NCI-H1417 (cell line): ENCODE measurements around the gene OBSCN.
"Not testable (repeated sequence)": the region's sequence is repeated elsewhere in the genome, so short reads cannot be mapped to it uniquely, and the experiment has no call there.

Experiments
- DNase-seq, 3 experiments: peaks; one replicate each; lab custom pipeline; 2025; lab: John Stamatoyannopoulos, UW

The OBSCN gene

DNA sequence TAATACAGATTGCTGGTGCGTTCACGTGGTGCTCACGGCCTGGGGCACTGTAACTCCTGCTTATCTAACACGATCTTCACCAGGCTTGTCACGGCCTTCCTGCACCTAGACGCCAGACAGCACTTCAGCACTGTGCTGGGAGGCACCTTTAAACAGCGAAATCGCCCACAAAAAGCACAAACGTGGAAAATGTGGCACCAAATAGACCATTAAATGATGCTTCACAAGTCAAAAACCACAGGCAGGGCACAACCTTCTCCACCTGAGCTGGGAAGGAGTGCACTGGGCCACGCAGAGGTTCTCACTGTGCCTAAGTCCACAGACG is 22.2 kb upstream of the OBSCN start:
- DNase-seq: no peak

DNA sequence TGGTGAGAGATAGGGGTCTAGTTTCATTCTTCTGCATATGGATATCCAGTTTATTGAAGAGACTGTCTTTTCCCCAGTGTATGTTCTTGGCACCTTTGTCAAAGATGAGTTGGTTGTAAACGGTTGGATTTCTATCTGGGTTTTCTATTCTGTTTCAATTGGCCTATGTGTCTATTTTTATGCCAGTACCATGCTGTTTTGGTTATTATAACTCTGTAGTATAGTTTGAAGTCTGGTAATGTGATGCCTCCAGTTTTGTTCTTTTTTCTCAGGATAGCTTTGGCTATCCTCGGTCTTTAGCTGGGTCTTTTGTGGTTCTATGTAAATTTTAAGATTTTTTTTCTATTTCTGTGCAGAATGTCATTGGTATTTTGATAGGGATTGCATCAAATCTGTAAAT is 19.6 kb upstream of the OBSCN start:
- DNase-seq: not testable (repeated sequence)

DNA sequence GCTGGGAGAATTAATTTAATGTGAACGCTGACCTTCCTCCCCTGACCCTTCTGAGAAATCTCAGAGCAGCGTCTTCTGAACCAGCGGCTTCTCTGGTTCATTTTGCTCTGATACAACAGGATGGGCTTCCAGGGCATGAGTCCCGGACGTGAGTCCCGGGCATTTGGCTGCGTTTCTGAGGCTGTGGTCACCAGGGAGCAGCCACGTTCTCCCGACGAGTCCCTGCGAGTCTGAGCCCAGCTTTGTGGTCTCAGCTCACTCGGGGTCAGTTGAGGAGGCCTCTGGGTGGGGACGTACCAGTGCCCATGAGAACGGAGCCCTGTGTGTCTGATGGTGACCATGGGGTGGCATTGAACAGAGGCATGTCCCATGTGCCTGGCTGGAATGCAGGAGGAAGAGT is 17.7 kb upstream of the OBSCN start:
- no peak for DNase-seq

DNA sequence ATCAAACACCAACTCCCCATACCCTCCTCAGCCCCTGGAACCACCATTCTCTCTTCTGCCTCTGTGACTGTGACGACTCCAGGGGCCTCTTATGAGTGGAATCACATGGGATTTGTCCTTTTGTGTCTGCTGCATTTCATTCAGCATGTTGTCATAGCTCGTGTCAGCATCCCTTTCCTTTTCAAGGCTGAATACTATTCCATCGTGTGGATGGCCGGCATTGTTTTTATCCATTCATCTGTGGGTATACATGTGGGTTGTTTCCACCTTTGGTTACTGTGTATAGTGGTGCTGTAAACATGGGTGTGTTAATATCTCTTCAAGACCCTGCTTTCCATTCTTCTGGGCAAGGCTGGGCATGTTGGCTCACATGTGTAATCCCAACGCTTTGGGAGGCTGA is 17.1 kb upstream of the OBSCN start:
- DNase-seq: no peak

DNA sequence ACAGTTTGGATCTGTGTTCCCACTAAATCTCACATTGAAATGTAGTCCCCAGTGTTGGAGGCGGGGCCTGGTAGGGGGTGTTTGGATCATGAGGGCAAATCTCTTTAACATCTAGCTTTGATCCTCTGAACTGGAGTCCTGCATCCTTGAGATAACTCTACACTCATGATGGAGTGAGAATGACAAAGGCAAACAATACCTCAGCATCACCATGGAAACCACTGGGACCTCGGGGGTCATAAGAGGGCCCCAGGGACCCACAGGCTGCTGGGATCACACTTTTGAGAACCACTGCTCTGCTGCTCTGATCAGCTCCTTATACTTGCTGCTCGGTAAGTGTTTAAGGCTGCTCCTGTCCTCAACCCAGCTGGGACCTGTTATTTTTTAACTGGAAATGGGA is 13.4 kb upstream of the OBSCN start:
- peak in 1 of 3 experiments; percentile 14 for DNase-seq

DNA sequence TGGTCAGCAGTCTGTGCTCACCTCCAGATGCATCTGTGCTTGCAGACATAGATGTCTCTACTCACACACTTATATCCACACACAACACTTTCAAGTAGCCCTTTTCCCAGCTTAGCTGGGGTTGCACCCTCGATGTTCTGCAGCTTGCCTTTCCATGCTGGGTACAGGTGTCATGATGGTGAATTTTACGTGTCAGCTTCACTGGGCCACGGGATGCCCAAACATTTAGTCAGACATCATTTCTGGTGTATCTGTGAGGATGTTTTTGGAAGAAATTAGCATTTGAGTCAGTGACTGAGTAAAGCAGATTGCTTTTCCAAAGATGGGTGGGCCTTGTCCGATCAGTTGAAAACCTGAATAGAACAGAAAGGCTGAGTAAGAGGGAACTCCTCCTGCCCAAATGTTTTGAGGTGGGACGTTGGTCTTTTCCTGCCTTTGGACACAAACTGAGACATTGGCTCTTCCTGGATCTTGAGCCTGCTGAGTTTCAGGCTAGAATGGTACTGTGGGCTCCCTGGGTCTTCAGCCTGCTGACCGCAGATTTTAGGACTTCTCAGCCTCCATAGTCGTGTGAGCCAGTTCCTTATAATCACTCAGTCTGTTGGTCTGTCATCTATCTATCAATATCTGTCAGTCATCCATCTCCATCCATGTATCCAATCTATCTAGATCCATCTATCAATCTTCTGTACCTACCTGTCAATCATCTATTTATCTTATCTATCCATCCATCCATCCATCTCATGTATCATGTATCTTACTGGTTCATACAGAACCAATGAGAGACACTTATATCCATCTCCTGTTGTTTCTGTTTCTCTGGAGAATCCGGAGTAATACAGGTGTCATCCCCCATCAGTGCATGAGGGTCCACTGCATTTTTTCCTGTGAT is 12.7 kb upstream of the OBSCN start:
- DNase-seq: no peak

DNA sequence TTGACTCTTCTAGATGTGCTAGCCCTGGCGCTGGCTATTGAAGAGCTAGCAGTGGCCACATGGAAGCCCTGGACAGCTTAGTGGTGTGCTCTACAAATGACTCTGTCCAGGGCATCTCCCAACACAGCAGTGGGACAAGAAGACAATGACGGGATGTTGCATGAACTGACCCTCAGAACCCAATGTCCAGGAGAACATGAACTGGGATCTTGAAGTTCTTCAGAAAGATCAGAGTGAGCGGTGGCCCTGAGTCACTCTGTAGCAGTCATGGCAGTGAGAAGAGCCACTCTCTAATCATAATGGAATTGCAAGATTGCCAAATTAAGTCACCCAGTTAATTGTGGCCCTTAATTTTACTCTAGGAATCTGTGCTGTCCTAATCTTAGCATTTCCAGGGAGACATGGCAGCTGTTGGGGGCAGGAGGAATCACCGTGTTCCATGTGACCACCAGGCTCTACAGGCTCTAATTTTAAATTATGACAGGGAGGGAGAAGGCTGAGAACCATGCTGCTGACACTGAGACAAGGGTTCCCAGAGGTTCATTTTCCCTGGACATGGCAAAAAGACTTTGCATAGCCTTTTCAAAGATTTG is 10.2 kb upstream of the OBSCN start:
- no peak for DNase-seq

DNA sequence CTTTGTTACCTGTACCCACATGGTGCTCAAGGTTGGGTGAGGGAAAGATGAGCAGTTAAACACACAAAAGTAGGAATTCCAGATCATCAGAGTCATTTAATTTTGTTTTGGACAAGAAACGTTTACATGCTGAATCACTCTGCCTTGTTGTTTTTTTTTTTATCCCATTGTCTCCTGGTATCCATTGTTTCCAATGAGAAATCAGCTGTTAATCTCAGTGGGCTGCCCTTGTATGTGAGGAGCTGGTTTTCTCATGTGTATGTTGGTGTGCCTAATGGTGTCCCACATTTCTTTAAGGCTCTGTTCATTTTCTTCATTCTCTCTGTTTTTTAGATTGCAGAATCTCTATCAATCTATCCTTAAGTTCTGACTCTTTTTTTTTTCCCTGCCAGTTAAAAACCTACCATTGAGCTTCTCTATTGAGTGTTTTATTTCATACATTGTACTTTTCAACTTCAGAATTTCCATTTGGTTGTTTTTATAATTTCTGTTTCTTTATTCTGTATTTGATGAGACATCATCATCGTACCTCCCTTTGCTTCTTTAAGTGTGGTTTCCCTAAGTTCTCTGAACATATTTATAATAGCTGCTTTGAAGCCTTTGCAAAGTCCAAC is 8.8 kb upstream of the OBSCN start:
- DNase-seq: no peak

DNA sequence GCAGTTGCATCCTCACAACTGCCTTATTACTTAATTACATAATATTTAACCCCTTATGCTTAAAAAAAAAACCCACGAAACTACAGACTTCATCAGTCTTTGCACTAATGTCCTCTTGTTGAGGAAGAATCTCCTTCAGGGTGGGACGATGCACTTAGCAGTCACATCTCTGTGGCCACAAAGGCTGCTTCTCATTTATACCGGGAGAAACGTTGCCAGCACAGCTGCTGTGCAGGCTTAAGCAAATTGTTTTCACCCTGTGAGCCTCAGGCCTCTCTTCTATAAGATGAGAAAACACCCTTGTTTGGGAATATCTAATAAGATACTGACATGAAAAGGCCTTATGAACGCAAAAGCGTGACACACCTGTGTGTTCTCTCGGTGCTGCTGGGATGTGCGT is 2.9 kb upstream of the OBSCN start:
- DNase-seq: peak in 2 of 3 experiments; percentile 26 to 62

DNA sequence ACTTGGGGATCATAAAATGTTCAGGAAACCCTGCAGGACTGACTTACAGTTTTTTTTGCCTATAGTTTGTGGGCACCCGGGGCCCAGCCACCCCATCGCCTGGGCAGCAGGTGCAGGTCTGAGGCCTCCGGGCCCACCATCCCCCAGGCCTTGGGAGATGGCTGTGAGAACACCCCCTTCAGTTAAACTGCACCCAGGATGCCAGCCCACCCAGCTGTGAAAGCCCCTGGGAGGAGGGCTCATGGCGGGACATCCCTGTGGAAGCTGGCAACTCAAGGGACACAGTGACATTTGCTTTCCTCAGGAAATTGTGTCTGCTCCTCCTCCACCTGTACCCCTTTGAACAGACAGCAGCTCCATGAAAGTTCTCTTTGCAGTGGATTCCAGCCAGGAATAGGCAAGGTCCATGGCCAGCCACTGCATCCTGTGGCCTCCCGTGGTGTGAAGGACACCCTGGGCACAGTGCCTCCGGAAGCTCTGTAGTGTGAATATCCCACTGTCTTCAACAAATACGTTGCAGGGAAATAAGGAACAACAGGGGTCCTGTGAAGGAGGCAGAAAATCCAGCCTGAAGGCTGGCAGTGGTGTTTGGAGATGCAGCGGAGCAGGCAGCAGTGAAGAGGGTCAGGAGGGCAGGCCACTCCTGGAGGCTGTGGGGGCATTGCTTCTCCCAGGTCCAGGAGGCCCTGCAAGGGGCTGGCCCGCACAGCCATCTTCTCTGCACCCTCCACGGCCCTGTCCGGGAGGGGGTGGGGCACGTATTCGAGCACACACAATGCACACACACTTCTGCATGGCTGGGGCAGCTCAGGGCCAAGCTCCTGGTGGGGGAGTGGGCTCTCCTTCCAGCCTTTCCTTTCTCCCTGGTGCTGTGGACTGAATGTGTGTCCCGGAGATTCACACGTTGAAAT is 2.1 kb upstream of the OBSCN start:
- DNase-seq: peak in 2 of 3 experiments; percentile 25 to 46

DNA sequence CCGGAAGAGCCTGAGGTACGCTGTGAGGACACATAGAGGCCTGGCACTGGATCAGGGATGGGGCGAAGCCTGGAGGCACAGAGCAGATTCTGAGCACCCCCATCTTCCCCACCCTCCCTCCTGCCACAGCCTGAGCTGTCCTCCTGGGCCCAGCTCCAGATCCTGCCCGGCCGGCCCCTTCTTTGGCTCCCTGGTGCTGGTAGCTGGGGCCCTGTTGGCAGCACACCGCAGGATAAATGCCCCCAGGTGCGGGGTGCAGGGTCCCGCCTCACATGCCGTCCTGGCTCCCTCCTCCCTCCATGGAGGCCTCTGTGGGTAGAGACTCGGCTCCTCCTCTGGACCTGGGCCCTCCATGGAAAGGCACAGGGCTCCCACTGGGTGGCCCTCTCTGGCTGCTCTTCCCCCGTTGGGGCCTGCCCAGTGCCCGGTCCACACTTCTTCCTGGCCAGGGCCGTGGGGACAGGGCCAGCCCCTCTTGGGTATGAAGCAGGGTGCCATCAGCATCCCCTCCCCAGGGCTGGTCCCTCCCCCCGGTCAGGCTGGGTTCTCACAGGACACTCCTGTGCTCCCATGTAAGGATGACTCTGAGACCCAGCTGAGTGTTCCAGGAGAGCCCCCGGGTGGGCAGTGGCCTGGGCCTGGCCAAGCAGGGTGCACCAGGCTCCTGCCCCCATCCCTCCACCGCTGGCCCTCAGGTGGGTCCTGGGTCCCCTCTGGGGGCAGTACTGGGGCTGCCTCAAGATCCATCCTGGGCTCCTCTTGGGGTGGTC is 1.1 kb upstream of the OBSCN start:
- no peak for DNase-seq

DNA sequence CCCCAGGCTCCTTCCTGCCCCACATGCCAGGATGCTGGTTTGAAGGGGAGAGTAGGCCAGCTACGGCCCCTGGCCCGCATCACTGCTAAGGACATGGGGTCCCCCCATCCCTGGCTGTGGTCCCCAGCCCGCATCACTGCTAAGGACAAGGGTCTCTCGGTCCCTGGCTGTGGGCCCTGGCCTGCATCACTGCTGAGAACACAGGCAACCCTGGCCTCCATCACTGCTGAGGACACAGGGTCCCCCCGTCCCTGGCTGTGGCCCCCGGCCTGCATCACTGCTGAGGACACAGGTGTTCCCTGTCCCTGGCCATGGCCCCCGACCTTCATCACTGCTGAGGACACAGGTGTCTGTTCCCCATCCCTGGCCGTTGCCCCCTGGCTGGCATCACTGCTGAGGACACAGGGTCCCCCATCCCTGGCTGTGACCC is 448 bp upstream of the OBSCN start:
- no peak for DNase-seq

DNA sequence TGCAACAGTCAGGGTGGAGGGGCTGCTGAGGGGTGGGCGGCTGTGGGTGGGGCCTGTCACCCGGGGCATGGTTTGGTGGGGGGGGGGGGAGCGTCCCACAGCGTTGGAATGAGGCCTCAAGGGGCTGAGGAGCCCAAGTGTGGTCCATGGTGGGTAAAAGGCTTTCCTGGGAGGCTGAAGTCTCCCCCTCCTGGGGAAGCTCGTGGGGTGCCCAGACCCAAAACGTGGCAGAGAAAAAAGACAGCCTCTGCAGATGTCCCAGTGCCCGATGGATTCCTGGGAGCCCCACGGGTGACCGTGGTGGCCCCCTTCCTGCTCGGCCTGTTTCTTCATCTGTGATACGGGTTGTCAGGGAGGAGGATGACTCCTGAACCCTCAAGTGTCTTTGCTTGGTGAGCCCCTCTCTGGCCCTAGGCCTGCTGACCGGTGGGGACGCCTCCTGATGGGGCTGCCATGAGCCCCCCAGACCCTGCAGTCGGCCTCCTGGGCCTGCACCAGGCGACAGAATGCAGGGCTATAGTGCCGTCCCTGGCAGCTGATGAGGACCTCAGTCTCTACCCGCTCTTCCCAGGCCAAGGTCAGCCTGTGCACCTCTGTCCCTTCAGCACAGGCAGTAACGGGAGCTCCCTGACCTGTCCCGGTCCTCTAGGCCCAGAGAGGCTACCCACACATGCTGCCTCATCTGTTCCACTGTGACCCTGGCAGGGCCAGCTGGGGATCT is 1.1 kb downstream of the OBSCN start:
- no peak for DNase-seq

DNA sequence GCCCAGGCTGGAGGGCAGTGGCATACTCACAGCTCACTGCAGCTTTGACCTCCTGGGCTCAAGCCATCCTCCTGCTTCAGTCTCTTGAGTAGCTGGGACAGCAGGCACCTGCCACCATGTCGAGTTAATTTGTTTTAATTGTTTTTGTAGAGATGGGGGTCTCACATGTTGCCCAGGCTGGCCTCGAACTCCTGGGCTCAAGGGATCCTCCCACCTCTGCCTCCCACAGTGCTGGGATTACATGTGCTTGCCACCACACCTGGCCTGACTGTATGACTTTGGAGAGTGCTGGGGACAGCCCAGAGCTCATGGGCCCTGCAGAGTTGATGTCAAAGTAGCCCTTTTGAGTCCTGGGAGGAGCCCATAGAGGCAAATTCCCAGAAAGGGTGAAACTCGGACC is 1.8 kb downstream of the OBSCN start:
- DNase-seq: no peak

DNA sequence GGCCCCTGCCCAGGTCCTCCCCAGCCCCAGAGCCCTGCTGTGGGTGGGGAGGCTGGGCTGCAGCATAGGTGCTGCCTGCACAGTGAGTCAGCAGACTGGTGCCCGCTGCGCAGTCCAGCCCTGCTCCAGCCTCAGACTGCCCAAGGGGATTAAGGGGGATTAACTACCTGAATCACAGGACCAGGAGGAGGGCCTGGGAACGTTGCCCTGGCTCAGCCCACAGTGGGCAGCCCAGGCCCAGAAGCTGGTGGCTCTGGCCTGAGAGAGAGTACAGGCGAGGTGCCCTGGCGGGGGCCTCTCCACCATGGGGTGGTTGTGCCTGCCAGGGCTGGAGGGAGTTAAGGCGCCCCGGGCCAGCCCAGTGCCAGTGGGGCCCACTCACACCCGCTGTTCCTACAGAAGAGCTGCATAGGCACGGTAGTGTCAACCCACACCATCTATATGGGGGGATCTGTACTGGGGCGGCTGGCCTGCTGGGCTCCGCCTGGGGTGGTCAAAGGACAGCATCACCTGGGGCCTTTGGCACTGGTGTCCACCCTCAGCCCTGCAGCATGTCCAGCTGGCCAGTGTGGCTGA is 2.3 kb downstream of the OBSCN start:
- DNase-seq: no peak

DNA sequence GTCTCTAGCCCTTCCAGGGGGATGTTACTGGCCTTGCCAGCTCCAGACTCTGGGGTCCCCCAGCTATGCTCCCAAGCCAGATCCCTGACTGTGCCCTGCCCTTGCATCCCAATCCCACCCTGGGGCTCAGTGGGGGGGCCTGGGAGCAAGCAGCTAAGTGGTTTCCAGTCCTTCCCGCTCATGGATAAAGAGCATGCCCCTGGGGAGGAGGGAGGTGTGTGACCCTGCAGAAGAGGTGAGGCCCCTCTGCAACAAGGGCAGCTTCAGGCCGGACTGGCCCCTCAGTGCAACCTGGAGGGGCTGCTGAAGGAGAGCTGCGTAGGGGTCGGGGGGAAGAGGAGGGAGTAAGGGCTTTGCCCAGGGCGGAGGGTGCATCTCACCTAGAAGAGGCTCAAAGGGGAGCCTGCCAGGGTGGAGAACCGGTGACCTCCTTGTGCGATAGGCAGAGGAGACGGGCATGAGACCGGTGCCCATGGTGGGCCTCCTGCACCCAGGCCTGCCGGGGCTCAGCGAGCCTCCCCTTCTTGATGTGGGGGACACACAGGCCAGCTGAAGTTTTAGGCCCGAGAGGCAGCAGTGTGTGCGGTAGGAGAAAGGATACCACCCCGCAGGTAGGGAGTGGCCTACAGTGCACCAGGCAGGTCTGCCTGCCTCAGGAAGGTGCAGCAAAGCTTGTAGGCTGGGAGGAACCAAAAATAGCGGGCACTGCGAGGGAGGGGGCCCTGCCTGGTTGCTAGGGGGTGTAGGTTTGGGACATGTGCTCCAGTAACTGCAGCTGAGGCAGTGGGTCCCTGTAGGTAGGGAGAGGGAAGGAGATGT is 3.1 kb downstream of the OBSCN start:
- no peak for DNase-seq

DNA sequence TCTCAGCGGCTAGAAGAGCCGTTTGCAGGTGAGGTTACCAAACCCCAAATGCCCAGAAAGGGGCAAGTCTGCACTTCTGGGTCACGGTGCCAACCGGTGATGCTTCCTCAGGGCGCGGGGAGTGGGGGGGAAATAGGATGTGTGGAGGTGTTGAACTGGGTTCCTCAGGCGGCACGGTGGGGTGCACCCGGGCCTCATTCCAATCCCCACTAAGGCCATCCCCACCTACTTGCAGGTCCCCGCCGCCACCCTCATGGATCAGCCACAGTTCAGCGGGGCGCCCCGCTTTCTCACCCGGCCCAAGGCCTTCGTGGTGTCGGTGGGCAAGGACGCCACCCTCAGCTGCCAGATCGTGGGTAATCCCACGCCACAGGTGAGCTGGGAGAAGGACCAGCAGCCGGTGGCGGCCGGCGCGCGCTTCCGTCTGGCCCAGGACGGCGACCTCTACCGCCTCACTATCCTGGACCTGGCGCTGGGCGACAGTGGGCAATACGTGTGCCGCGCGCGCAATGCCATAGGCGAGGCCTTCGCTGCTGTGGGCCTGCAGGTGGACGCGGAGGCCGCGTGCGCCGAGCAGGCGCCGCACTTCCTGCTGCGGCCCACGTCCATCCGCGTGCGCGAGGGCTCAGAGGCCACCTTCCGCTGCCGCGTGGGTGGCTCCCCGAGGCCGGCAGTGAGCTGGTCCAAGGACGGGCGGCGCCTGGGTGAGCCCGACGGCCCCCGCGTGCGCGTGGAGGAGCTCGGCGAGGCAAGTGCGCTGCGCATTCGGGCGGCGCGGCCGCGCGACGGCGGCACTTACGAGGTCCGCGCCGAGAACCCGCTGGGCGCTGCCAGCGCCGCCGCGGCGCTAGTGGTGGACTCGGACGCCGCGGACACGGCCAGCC is 3.9 kb downstream of the OBSCN start:
- DNase-seq: no peak

DNA sequence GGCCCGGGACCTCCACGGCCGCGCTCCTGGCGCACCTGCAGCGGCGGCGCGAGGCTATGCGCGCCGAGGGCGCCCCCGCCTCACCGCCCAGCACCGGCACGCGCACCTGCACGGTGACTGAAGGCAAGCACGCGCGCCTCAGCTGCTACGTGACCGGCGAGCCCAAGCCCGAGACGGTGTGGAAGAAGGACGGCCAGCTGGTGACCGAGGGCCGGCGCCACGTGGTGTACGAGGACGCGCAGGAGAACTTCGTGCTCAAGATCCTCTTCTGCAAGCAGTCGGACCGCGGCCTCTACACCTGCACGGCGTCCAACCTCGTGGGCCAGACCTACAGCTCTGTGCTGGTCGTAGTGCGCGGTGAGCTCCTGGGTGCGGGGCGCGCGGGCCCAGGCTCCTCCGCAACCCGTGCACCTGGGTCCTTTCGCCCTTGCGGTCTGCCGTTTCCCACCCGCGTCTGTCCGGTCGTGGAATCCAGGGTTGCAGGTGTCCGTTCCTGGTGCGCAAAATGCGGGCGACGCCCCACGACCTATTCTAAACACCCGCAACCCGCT is 4.6 kb downstream of the OBSCN start:
- DNase-seq: no peak
